Nephron progenitor cell (in vitro differentiated cells): Measurements from ENCODE around the gene ADAP1.

Experiments used
- DNase-seq: peaks from one replicate; pipeline ENCODE4 v3.0.0; 2021
- H3K27ac Mint-ChIP-seq: 2 replicates; pipeline ENCODE4 v1.8.0; 2021; ENCODE audit warnings: mild to moderate bottlenecking, moderate library complexity, mixed read lengths
- H3K27me3 Mint-ChIP-seq: 2 replicates; pipeline ENCODE4 v1.8.0; 2021; ENCODE audit warnings: mild to moderate bottlenecking, low read depth, mixed read lengths; ENCODE audit not compliant: poor library complexity
- H3K36me3 Mint-ChIP-seq: 2 replicates; pipeline ENCODE4 v1.8.0; 2021; ENCODE audit warnings: low read depth, mixed read lengths
- H3K4me1 Mint-ChIP-seq: 2 replicates; pipeline ENCODE4 v1.8.0; 2021; ENCODE audit warnings: mixed read lengths
- H3K4me3 Mint-ChIP-seq: 2 replicates; pipeline ENCODE4 v1.8.0; 2021; ENCODE audit warnings: mild to moderate bottlenecking, moderate library complexity, mixed read lengths
- H3K9me3 Mint-ChIP-seq: 2 replicates; pipeline ENCODE4 v1.8.0; 2021; ENCODE audit warnings: mild to moderate bottlenecking, moderate library complexity, mixed read lengths
- TF ChIP-seq, protein P1 (sequence below): fragments of 200-600 bp; sonication (generic); IDR thresholded peaks from 2 replicates; pipeline ENCODE4 v1.5.0; 2021; ENCODE audit warnings: antibody characterized with exemption

ADAP1 gene

DNA sequence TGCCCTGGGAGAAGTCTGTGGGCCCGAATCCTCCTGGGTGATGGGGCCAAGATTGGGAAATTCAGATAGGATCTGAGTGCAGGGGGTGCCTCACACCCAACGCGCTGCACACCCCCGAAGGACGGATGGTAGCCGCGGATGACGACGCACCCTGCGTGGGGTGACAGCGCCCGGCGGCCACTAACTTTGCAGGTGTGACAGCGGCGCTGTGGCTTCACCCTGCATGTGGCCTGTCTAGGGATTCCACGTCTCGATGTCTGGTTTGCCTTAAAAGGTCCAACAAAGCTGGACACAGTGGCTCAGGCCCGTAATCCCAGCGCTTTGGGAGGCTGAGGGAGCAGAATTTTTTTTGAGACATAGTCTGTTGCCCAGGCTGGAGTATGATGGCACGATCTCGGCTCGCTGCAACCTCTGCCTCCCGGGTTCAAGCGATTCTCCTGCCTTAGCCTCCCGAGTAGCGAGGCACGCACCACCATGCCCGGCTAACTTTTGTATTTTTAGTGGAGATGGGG is 18.6 kb downstream of the ADAP1 start:
- TF ChIP-seq, protein P1, sequence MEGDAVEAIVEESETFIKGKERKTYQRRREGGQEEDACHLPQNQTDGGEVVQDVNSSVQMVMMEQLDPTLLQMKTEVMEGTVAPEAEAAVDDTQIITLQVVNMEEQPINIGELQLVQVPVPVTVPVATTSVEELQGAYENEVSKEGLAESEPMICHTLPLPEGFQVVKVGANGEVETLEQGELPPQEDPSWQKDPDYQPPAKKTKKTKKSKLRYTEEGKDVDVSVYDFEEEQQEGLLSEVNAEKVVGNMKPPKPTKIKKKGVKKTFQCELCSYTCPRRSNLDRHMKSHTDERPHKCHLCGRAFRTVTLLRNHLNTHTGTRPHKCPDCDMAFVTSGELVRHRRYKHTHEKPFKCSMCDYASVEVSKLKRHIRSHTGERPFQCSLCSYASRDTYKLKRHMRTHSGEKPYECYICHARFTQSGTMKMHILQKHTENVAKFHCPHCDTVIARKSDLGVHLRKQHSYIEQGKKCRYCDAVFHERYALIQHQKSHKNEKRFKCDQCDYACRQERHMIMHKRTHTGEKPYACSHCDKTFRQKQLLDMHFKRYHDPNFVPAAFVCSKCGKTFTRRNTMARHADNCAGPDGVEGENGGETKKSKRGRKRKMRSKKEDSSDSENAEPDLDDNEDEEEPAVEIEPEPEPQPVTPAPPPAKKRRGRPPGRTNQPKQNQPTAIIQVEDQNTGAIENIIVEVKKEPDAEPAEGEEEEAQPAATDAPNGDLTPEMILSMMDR: no peak
- Mint-ChIP-seq H3K27me3 (peaks cover 29% of the 10 kb centered on the region), H3K27ac (no peak overlapping the region), H3K36me3 (peaks cover 9% of the 10 kb centered on the region), H3K9me3 (peaks cover 13% of the 10 kb centered on the region), H3K4me3 (no peak overlapping the region), H3K4me1 (peaks cover 14% of the 10 kb centered on the region)
- DNase-seq: no peak

DNA sequence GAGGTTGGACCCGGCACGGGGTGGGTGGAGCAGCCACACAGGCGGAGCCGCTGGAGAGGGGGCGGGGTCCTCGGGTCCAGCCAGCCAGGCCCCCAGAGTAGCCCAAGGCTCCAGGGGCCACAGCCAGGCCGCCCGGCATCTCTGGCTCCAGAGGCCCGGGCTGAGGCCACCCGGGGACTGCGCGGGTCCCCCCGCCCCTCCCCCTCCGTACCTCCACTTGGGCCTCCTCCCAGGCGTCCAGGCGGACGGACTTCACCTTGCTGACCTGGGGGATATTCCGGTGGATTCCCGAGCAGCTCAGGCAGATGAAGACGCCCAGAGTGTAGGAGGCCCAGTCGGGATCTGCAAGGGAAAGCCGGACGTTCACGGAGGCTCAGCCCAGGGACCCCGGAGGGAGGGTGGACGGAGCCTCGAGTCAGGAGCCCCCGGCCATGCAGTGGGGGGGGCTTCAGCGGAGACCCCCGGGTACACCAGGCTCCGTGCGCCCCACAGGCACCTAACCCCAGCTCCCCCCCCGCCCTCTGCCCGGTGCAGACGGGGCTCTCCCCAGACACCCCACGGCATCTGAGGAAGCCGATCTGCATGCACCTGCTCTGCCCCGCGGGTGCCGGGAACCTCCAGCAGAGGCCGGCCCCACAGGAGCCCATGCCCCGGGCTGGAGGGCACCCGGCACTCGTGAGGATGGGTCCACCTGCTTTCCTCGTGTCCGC is 19.2 kb downstream of the ADAP1 start:
- peaks cover 14% of the 10 kb centered on the region for H3K4me1 Mint-ChIP-seq
- H3K36me3 Mint-ChIP-seq: peaks cover 5% of the 10 kb centered on the region
- H3K4me3 Mint-ChIP-seq: no peak overlapping the region
- DNase-seq: no peak
- H3K27me3 Mint-ChIP-seq: peaks cover 24% of the 10 kb centered on the region
- H3K9me3 Mint-ChIP-seq: peaks cover 7% of the 10 kb centered on the region
- TF ChIP-seq, protein P1: no peak
- H3K27ac Mint-ChIP-seq: no peak overlapping the region

DNA sequence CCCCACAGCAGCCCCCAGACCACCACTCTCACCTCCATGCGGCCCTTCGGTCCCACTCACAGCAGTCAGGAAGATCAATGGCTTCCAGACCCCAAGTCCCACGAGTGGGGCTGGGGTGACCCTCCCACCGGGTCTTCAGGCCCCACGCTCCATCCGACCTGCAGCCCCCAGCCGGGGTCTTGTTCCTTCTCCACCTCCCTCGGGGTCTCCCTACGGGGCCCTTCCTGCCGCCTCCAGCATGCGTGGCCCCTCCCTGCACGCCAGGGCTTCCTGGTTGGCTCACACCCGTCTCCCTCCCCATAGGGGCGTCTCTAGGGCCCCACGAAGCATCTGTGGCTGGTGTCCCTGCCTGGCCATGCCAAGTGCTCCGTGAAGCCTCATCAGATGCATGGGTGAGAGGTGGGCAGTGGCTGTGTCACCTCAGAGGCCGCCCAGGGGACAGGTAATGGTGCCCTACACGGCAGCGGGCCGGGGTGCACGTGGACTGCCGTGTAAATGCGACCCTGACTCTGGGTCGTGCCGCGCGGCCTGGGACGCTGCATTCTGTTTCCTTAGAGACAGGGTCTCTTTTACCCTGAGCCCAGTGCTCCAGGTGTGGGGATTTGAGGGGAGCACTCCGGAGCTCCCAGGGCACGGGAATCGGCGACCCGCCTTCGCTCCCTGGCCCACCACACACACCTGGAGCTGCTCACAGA is 19.9 kb downstream of the ADAP1 start:
- Mint-ChIP-seq H3K4me1 (peaks cover 14% of the 10 kb centered on the region), H3K27ac (no peak overlapping the region), H3K27me3 (peaks cover 18% of the 10 kb centered on the region), H3K9me3 (no peaks in the 10 kb centered on the region), H3K36me3 (no peaks in the 10 kb centered on the region), H3K4me3 (no peak overlapping the region)
- TF ChIP-seq, protein P1: no peak
- no peak for DNase-seq

DNA sequence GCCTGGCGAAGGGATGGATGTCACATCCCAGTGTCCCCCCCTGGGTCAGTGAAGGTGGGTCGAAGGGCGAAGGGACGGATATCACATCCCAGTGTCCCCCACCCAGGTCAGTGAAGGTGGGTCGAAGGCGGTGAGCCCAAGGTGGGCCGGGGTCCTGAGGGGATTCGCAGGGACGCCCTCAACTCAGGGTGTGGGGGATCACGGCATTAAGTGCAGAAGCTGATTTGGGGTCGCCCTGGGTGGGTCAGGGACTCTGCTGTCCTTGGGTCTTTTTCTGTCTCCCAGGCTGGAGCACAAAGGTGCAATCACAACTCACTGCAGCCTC is 21.9 kb downstream of the ADAP1 start:
- Mint-ChIP-seq H3K27ac (no peak overlapping the region), H3K4me1 (peaks cover 22% of the 10 kb centered on the region), H3K36me3 (no peaks in the 10 kb centered on the region), H3K4me3 (no peak overlapping the region), H3K27me3 (peaks cover 13% of the 10 kb centered on the region), H3K9me3 (no peaks in the 10 kb centered on the region)
- no peak for DNase-seq
- TF ChIP-seq, protein P1: no peak

DNA sequence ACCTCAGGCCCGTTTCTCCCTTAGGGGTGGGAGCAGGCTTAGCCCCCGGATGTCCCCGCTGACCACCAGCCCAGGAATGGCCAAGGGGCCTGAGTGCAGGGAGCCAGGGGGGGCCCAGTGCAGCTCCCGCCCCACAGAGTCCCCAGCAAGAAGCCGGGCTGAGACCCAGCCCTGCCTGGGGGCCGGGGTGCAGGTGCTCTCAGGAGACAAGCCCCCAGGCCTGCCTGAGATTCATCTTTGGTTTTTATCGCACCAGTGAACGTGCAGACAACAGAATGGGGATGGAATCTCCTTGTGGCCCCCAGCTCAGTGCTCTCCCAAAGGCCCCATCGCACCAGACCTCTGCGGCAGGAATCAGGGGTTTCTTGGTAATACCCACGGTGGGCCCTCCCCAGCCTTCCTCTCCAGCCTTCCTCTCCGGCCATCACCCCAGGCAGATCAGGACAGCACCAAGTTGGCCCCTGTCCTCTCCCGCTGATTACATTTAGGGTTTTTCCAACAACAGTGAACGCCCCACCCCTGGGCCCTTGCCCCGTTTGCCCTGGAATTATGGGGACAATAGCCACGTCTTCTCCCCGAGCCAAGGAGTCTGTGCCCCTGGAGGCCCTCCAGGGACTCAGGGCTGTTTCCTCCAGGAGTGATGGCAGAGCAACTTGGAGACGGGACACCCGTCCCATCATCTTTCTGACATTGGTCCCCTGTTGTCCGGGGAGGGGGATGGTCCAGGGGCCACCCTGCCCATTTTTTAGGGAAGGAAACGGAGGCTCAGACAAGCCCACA is 22.4 kb downstream of the ADAP1 start:
- Mint-ChIP-seq H3K4me1 (peaks cover 28% of the 10 kb centered on the region), H3K36me3 (no peaks in the 10 kb centered on the region), H3K27me3 (peaks cover 16% of the 10 kb centered on the region), H3K9me3 (no peaks in the 10 kb centered on the region), H3K4me3 (no peak overlapping the region), H3K27ac (no peak overlapping the region)
- DNase-seq: no peak
- TF ChIP-seq, protein P1: no peak
